Testis (tissue), 2 donors: ENCODE measurements around the gene VAT1.
"Not testable (repeated sequence)": the region's sequence is repeated elsewhere in the genome, so short reads cannot be mapped to it uniquely, and the experiment has no call there.

ENCODE experiments used
- CTCF ChIP-seq, 3 experiments: fragments of 450-650 bp in 2 of 3; fragments of 200-600 bp in 1 of 3; sonication (generic) in 1 of 3; IDR thresholded peaks; one replicate each; pipeline ENCODE4 v1.5.1; 2016 to 2019; ENCODE audit warnings: antibody characterized with exemption in 3 of 3, mild to moderate bottlenecking in 2 of 3, moderate library complexity in 1 of 3
- POLR2A ChIP-seq: fragments of 450-650 bp; IDR thresholded peaks from one replicate; pipeline ENCODE4 v1.6.1; 2017; ENCODE audit warnings: antibody characterized with exemption, mild to moderate bottlenecking, moderate library complexity

GRCh38 chr17:43000894-43001293, 21.3 kb downstream of the VAT1 start:
- not testable (repeated sequence) for TF ChIP-seq CTCF (IDR thresholded peaks at IDR 0.05); POLR2A
